Umbilical cord (tissue), 1 donor: ENCODE results near the gene AHSG. TPM values are rescaled to one million over a fixed set of nuclear protein-coding genes. Genes with fewer than 3 reads are reported as not detected.

ENCODE experiments used
- total RNA-seq: library from RNA; depleted of rRNA; stranded (reverse); fragments of >200 nt; gene quantifications from one replicate; pipeline ENCODE4 v1.2.3, GENCODE V29; 2014; ENCODE audit warnings: low replicate concordance; ENCODE audit not compliant: insufficient read depth

AHSG gene
- total RNA-seq, 1 donor from 2014 or later = not detected

Other genes with a start within 250 kb of the AHSG start
- gene CRYGS, start 68.7 kb upstream of the AHSG start, total RNA-seq = 8.4 TPM
- gene TBCCD1, start 45.7 kb upstream of the AHSG start, total RNA-seq = 6.3 TPM
- gene DNAJB11, start 42.3 kb upstream of the AHSG start, total RNA-seq = 43.1 TPM
- gene FETUB, start 27.3 kb downstream of the AHSG start, total RNA-seq = 1.2 TPM
- 1.9 TPM for gene HRG, start 53.0 kb downstream of the AHSG start, total RNA-seq
- gene KNG1, start 104.3 kb downstream of the AHSG start, total RNA-seq = 1.4 TPM
- 664 TPM for gene EIF4A2, start 170.5 kb downstream of the AHSG start, total RNA-seq
- gene RFC4, start 193.4 kb downstream of the AHSG start, total RNA-seq = 23.8 TPM
- 3.9 TPM for gene ADIPOQ, start 229.7 kb downstream of the AHSG start, total RNA-seq